Brain microvascular endothelial cell (primary cell): ENCODE measurements around the gene INCA1.

ENCODE experiments used
- DNase-seq: peaks from one replicate; pipeline ENCODE4 v3.0.0-alpha.2; 2020
- H3K27ac ChIP-seq: fragments of 250-450 bp; sonication (Bioruptor Pico); 2 replicates; pipeline ENCODE4 v1.5.1; 2020; ENCODE audit warnings: mild to moderate bottlenecking, moderate library complexity
- H3K27me3 ChIP-seq: fragments of 250-450 bp; sonication (Bioruptor Pico); replicated peaks from 2 replicates; pipeline ENCODE4 v1.5.1; 2020; ENCODE audit warnings: mild to moderate bottlenecking
- H3K36me3 ChIP-seq: fragments of 250-450 bp; sonication (Bioruptor Pico); replicated peaks from 2 replicates; pipeline ENCODE4 v1.5.1; 2020; ENCODE audit warnings: mild to moderate bottlenecking
- H3K4me3 ChIP-seq: 2 replicates; pipeline ENCODE4 v1.5.1; 2011; ENCODE audit warnings: low read depth, mild to moderate bottlenecking, control low read depth, low read length, moderate library complexity
- CTCF ChIP-seq: IDR thresholded peaks from 2 replicates; pipeline ENCODE4 v1.5.1; 2011; ENCODE audit warnings: low read depth, mild to moderate bottlenecking, moderate library complexity, low read length, control low read depth, inconsistent platforms; ENCODE audit errors: missing control alignments
- in situ Hi-C: cut with HindIII; loops from 2 replicates; pipeline ENCODE4 v1.10.0; 2017; ENCODE audit warnings: low sequenced_read_pairs, low pct_ligation_motif_present

Gene INCA1

DNA sequence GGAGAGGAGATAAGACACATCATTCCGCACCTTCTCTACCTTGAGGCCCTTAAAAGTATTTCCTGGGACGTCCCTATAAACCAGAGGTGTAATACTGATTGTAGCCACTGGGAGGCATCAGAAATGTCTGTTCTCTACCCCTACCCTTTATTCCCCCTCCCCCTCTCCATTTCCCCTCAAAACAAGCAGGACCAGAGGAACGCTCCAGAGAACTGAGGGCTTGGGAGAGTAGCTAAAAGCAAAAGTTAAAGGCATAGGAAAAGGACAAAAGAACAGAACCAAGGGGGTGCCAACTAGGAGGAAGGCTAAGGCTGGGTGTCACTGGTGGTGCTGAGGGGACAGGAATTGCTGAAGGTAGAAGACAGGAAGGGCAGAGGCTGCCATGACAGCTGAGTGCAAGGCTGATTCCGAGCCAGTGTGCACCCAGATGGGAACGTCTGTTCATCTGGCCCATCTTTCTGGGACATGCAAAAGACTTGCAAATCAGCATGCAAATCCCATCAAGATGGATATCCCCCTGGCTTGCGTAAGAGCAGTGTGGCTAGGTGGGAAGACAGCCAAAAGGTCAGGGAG is 16.6 kb downstream of the INCA1 start:
- in situ Hi-C loops, result no loop called here
- H3K27me3 ChIP-seq, result no peaks in the 10 kb centered on the region
- TF ChIP-seq CTCF, result peak; percentile 71
- no peak overlapping the region for H3K4me3 ChIP-seq
- H3K36me3 ChIP-seq, result peaks cover 52% of the 10 kb centered on the region
- peak; percentile 31 for DNase-seq
- no peak overlapping the region for H3K27ac ChIP-seq

DNA sequence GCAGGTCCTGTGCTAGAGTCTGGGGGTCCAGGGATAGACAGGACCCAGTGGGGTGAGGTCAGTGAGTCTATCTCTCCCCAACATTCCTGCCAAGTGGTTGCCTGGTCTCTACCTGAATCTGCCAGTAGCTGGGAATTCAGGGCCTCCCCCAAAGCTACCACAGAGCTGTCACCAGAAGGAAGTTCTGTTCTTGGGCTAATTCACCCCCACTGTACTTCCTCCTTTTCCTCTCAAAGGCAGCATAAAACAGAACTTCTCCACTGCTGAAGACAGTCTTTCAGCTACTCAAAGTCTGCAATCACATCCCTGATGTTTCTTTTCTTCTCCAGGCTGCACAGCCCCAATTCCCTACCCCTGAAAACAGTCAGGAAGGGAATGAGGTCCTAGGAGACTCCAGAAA is 18.6 kb downstream of the INCA1 start:
- in situ Hi-C loops, result no loop called here
- no peak overlapping the region for H3K27ac ChIP-seq

GRCh38 chr17:4974115-4974670 is 23.1 kb downstream of the INCA1 start:
- no peak overlapping the region for H3K27ac ChIP-seq
- H3K36me3 ChIP-seq, result peaks cover 54% of the 10 kb centered on the region
- H3K4me3 ChIP-seq, result no peak overlapping the region
- DNase-seq, result no peak
- H3K27me3 ChIP-seq, result no peaks in the 10 kb centered on the region
- TF ChIP-seq CTCF, result no peak
- in situ Hi-C loops, result no loop called here

More for the DNA sequence above, 18.6 kb downstream of the INCA1 start:
- no peaks in the 10 kb centered on the region for H3K27me3 ChIP-seq
- TF ChIP-seq CTCF, result no peak
- no peak for DNase-seq
- peaks cover 55% of the 10 kb centered on the region for H3K36me3 ChIP-seq
- H3K4me3 ChIP-seq, result no peak overlapping the region

GRCh38 chr17:4973256-4974114 is 23.8 kb downstream of the INCA1 start:
- Histone ChIP-seq H3K27ac (no peak overlapping the region), H3K4me3 (no peak overlapping the region), H3K36me3 (peaks cover 47% of the 10 kb centered on the region), H3K27me3 (no peaks in the 10 kb centered on the region)
- no peak for DNase-seq
- in situ Hi-C loops, result no loop called here
- TF ChIP-seq CTCF, result no peak

DNA sequence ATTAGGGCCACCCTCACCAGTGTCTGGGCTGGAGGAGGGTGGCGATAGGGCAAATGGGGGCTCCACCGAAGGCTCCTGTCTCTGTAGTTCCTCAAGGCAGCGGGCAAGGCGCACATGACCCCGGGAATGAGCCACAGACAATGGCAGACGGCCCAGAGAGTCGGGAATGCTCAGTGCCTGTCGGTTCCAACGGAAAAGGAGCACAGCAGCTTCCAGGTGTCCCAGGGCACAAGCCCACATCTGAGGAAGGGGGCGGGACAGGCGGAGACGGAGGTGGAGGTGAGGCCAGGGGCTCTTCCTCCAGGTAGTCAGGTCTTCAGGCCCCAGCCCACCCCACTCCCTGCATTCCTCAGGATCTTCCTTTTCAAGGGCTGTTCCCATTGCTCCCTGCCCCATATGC is 24.6 kb downstream of the INCA1 start:
- H3K4me3 ChIP-seq, result no peak overlapping the region

More for the DNA sequence above, 24.6 kb downstream of the INCA1 start:
- in situ Hi-C loops, result no loop called here
- Histone ChIP-seq H3K27ac (no peak overlapping the region), H3K36me3 (peaks cover 41% of the 10 kb centered on the region), H3K27me3 (no peaks in the 10 kb centered on the region)
- DNase-seq, result no peak
- TF ChIP-seq CTCF, result no peak
